Measurements from ENCODE around the gene ABLIM2.

DNA sequence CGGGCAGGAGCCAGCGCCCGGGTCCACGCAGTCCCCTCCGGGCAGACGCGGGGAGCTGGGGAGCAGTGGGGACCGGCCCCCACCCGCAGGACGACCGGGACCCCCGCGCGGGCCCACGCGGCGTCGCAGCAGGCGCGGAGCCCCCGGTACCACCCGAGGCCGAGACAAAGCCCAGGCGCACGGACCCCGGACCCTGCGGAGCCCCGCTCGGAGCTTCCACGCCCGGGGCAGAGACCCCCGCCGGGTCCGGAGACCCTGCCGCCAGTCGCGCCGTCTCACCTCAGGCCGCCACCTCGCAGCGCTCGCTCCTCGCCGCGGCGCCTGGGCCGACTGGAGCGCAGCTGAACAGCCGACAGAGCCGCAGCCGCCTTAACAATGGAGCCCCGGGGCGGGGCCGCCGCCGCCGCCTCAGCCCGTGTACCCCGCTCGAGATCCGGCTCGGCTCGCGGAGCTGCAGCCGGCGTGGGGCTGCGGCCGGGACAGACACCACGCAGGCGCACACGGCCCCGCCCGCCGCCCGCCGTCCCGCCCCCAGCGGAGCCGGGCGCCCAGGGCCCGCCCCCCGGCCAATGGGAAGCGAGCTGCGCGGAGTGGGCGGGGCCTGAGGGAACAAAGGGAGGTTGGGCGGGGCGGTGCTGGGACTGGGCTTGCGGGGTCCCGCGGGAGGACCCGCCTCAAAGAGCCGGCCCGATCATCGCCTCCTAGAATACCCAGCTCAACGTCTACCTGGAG, 219.1 kb downstream of the ABLIM2 start, which contains the start of gene AFAP1:
- TF ChIP-seq POLR2AphosphoS5 (IDR thresholded peaks at IDR 0.05; ENCODE audit: low read depth) = peak; percentile 49; the same call in 1 of the 2 replicates
- TF ChIP-seq EZH2 (IDR thresholded peaks at IDR 0.05; ENCODE audit: low read depth, unreplicated experiment) = no peak
- TF ChIP-seq, protein P1, sequence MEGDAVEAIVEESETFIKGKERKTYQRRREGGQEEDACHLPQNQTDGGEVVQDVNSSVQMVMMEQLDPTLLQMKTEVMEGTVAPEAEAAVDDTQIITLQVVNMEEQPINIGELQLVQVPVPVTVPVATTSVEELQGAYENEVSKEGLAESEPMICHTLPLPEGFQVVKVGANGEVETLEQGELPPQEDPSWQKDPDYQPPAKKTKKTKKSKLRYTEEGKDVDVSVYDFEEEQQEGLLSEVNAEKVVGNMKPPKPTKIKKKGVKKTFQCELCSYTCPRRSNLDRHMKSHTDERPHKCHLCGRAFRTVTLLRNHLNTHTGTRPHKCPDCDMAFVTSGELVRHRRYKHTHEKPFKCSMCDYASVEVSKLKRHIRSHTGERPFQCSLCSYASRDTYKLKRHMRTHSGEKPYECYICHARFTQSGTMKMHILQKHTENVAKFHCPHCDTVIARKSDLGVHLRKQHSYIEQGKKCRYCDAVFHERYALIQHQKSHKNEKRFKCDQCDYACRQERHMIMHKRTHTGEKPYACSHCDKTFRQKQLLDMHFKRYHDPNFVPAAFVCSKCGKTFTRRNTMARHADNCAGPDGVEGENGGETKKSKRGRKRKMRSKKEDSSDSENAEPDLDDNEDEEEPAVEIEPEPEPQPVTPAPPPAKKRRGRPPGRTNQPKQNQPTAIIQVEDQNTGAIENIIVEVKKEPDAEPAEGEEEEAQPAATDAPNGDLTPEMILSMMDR (conservative IDR thresholded peaks at IDR 0.05; ENCODE audit: low read depth in 2 of 2) = no peak
- TF ChIP-seq CREB1 (CRISPR knock-in tag; IDR thresholded peaks at IDR 0.05; ENCODE audit: low read depth) = no peak
